ENCODE measurements around the gene SLC6A7. TPM values are rescaled to one million over a fixed set of nuclear protein-coding genes. Genes with fewer than 3 reads are reported as not detected.

Gene SLC6A7
- total RNA-seq, 6 donors from 2014 or later: 0.44 TPM; not detected in 5

GRCh38 chr5:150208187-150209098 lies 18.6 kb downstream of the SLC6A7 start:
- TF ChIP-seq POLR2A (IDR thresholded peaks at IDR 0.05) (no peak), CTCF (IDR thresholded peaks at IDR 0.05) (no peak), POLR2AphosphoS5 (IDR thresholded peaks at IDR 0.05) (no peak), EP300 (IDR thresholded peaks at IDR 0.05) (no peak)
- Histone ChIP-seq H3K4me1 (peaks cover 0 to 7% (median 3%) of the 10 kb centered on the region in 4 donors), H3K4me3 (no peak overlapping the region), H3K36me3 (no peaks in the 10 kb centered on the region), H3K27me3 (no peaks in the 10 kb centered on the region), H3K9me3 (no peaks in the 10 kb centered on the region), H3K27ac (peak overlapping the region in 1 of 4 donors; percentile 60)
- 62 to 66% methylated on average over 13 to 19 of the region's 19 CpGs for WGBS, 2 donors
- ATAC-seq (ENCODE audit: low FRiP score in 2 of 2): no peak
- no peak for DNase-seq

- Histone ChIP-seq H3K27ac (peak overlapping the region in 2 of 4 donors; percentile 1 to 60), H3K36me3 (no peaks in the 10 kb centered on the region), H3K27me3 (no peaks in the 10 kb centered on the region), H3K9me3 (no peaks in the 10 kb centered on the region), H3K4me1 (peaks cover 0 to 7% (median 3%) of the 10 kb centered on the region in 4 donors), H3K4me3 (peak overlapping the region in 1 of 4 donors; percentile 32)
- TF ChIP-seq POLR2A (IDR thresholded peaks at IDR 0.05): peak in 1 of 4 donors; percentile 59
- peak in 3 of 6 experiments; percentile 6 to 16 (median 14) for TF ChIP-seq CTCF (IDR thresholded peaks at IDR 0.05)
- TF ChIP-seq POLR2AphosphoS5 (IDR thresholded peaks at IDR 0.05): peak; percentile 28 to 53
- peak in 1 of 4 donors; percentile 1 for TF ChIP-seq EP300 (IDR thresholded peaks at IDR 0.05)
- peak in 1 of 2 donors; percentile 47 for ATAC-seq (ENCODE audit: low FRiP score in 2 of 2)
- DNase-seq: peak; percentile 84 to 85
- WGBS, 2 donors: 46 to 64% methylated on average over 11 to 14 of the region's 21 CpGs
These were observed 19.3 kb downstream of the SLC6A7 start for GRCh38 chr5:150209099-150209635.

- ATAC-seq (ENCODE audit: low FRiP score in 2 of 2) (no peak), DNase-seq (peak in 1 of 2 donors; percentile 43)
- WGBS, 2 donors: 80 to 87% methylated on average over 3 to 6 of the region's 6 CpGs
- no peak overlapping the region for H3K27ac ChIP-seq
- no peaks in the 10 kb centered on the region for H3K36me3 ChIP-seq
- no peaks in the 10 kb centered on the region for H3K9me3 ChIP-seq
- H3K27me3 ChIP-seq: no peaks in the 10 kb centered on the region
- H3K4me3 ChIP-seq: no peak overlapping the region
- peaks cover 0 to 7% (median 3%) of the 10 kb centered on the region in 4 donors for H3K4me1 ChIP-seq
- no peak for TF ChIP-seq POLR2AphosphoS5 (IDR thresholded peaks at IDR 0.05)
- no peak for TF ChIP-seq POLR2A (IDR thresholded peaks at IDR 0.05)
- TF ChIP-seq EP300 (IDR thresholded peaks at IDR 0.05): no peak
- TF ChIP-seq CTCF (IDR thresholded peaks at IDR 0.05): no peak
These were observed 20.8 kb downstream of the SLC6A7 start for GRCh38 chr5:150210644-150211043.

- ATAC-seq (ENCODE audit: low FRiP score in 2 of 2): no peak
- H3K9me3 ChIP-seq: no peaks in the 10 kb centered on the region
- peak in 1 of 2 donors; percentile 46 for DNase-seq
- no peaks in the 10 kb centered on the region for H3K27me3 ChIP-seq
- peaks cover 0 to 7% (median 3%) of the 10 kb centered on the region in 4 donors for H3K4me1 ChIP-seq
- no peak overlapping the region for H3K4me3 ChIP-seq
- no peaks in the 10 kb centered on the region for H3K36me3 ChIP-seq
- 79 to 87% methylated on average over 14 to 15 of the region's 15 CpGs for WGBS, 2 donors
- no peak overlapping the region for H3K27ac ChIP-seq
- TF ChIP-seq POLR2AphosphoS5 (IDR thresholded peaks at IDR 0.05): no peak
- no peak for TF ChIP-seq CTCF (IDR thresholded peaks at IDR 0.05)
- no peak for TF ChIP-seq EP300 (IDR thresholded peaks at IDR 0.05)
- no peak for TF ChIP-seq POLR2A (IDR thresholded peaks at IDR 0.05)
These were observed 21.5 kb downstream of the SLC6A7 start for GRCh38 chr5:150211156-150212030.

Measured in upper lobe of left lung (tissue), 6 donors.